HG03280 (cell line): ENCODE results near the gene LRRC75B.
"Not testable (repeated sequence)": the region's sequence is repeated elsewhere in the genome, so short reads cannot be mapped to it uniquely, and the experiment has no call there.

Source experiments
- ATAC-seq: cut with Tn5 transposase; IDR thresholded peaks from one replicate; pipeline ENCODE4 v1.9.1; 2021; ENCODE audit warnings: mild to moderate bottlenecking, moderate library complexity; ENCODE audit not compliant: unreplicated experiment

Gene LRRC75B

DNA sequence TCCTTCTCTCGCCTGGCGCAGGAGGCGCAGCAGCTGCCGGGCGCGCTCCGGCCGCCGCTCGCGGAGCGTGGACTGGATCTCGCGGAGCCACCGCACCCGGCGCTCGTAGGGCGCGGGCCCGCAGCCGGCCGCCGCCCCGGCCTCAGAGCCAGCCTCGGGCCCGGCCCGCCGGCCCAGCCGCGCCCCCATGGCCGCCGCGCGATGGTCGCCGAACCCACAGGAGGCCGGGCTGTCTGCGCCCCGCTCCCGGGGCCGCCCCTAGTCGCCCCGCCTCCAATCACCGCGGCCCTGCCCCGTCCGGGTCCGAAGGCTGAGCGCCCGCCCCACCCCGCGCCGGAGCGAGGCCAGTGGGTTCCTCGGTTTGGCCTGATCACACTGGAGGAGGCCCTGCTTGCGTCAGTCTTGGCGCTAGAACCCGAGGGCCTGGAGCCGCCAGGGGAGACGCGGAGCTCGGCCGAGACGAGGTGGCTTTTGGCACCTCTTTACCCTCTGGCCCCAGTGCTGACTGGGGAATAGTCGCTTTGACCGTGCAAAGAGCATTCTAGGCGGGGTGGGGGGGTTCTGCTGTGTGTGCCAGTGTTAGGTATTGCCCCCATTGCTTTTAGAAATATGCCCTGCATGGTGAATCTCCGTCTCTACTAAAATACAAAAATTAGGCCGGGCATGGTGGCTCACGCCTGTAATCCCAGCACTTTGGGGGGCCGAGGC is at the start of gene LRRC75B:
Gene LRRC75B (minus strand): TSS at position 223 of the 708 bp plus-strand sequence. CDS start 34 bp downstream, at position 189.
- peak; percentile 70 for ATAC-seq

- not testable (repeated sequence) for ATAC-seq
Observed at GRCh38 chr22:24642307-24642706, 49.4 kb upstream of the LRRC75B start.

GRCh38 chr22:24636513-24636912 is 43.6 kb upstream of the LRRC75B start:
- not testable (repeated sequence) for ATAC-seq

- ATAC-seq: not testable (repeated sequence)
Observed at GRCh38 chr22:24634776-24635389, 42.0 kb upstream of the LRRC75B start.

GRCh38 chr22:24633231-24634023 is 40.6 kb upstream of the LRRC75B start:
- not testable (repeated sequence) for ATAC-seq

DNA sequence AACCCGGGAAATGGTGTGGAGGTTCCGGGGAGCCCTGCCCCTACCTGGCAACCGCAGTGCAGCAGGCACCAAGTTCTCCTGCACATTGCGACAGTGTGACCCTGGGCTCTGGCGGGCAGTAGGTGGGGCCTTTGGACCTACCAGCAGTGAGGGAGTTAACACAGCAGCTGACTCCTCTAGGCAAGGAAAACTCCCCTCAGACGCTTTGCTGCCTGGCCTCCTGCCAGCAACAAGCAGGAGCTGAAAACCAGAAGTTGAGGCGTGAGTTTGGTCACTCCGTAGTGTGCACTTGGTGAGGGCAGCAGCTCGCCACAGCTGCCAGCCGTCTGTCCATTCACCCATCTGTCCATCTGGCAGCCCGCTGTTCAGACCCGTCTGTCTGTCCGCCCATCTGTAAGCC is 39.8 kb upstream of the LRRC75B start:
- not testable (repeated sequence) for ATAC-seq

GRCh38 chr22:24631430-24632122 is 38.7 kb upstream of the LRRC75B start:
- not testable (repeated sequence) for ATAC-seq

- ATAC-seq: not testable (repeated sequence)
Observed at GRCh38 chr22:24630812-24631427, 38.0 kb upstream of the LRRC75B start.

GRCh38 chr22:24629069-24629468 is 36.2 kb upstream of the LRRC75B start:
- ATAC-seq: not testable (repeated sequence)

- not testable (repeated sequence) for ATAC-seq
Observed at GRCh38 chr22:24627911-24628310, 35.0 kb upstream of the LRRC75B start.

- not testable (repeated sequence) for ATAC-seq
Observed at GRCh38 chr22:24622596-24622995, 29.7 kb upstream of the LRRC75B start.

DNA sequence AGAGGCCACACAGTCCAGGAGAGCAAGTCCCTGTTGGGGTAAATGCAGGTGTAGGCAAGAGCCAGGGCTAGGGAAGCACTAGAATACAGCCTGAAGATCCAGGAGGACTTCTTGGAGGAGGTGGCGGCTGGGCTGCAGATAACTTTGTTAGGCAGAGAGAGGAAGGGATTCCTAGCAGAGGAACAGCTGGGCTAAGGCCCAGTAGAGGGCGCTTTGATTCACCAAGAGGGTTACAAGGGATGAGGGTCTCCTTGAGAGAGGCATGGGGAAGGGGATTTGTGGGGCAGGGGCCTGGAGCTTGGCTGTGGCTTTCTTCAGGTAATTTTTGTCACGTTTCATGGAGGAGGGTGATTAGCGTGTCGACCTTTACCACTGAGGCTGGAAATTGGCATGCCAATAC is 28.4 kb upstream of the LRRC75B start:
- ATAC-seq: not testable (repeated sequence)

GRCh38 chr22:24614794-24615193 is 21.9 kb upstream of the LRRC75B start:
- ATAC-seq: not testable (repeated sequence)

GRCh38 chr22:24609888-24610287 is 17.0 kb upstream of the LRRC75B start:
- ATAC-seq: not testable (repeated sequence)

- not testable (repeated sequence) for ATAC-seq
Observed at GRCh38 chr22:24608327-24608726, 15.5 kb upstream of the LRRC75B start.

DNA sequence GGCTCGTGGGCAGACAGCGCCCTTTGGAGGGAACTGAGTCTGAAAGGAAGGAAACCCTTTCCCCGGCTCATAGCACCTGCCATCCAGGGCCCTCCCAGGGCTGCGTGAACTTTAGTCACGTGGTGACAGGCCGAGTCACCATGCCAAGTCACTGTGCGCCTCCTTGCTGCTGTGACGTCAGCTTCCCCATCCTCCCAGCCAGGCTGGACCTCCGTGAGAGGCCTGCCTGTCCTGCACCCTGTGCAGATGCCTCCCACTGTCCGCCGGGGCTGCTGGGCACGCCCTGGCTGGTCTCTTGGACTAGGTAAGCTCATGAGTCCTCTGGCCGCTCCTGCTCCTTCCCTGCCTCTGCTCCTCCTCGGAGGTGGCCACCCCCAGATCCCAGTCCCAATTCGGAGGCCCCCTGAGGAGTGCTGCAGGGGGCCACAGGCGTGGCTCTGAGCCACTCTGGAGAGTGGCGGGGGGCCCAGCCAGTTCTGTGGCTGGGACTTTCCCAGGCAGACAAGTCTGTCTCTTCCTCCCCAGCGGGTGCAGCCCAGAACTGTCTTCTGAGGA is 14.6 kb upstream of the LRRC75B start:
- ATAC-seq: peak; percentile 86

DNA sequence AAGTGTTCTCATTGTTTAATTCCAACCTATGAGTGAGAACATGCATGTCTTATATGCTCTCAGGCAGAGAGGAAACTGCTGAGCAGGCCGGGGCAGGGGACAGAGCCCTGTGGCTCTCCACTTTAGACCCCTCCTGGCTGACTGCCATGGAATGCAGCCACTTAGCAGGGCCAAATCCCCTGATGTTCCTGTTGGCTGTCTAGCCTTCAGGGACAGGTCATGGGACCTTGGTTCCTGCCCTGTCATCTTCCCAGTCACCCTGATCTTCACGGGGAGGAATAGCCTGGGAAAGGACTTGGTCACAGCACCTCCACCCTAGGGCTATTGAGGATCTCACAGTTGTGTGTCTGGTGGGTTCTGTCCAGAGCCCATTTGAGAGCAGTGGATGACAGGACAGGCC is 13.5 kb upstream of the LRRC75B start:
- ATAC-seq: not testable (repeated sequence)

DNA sequence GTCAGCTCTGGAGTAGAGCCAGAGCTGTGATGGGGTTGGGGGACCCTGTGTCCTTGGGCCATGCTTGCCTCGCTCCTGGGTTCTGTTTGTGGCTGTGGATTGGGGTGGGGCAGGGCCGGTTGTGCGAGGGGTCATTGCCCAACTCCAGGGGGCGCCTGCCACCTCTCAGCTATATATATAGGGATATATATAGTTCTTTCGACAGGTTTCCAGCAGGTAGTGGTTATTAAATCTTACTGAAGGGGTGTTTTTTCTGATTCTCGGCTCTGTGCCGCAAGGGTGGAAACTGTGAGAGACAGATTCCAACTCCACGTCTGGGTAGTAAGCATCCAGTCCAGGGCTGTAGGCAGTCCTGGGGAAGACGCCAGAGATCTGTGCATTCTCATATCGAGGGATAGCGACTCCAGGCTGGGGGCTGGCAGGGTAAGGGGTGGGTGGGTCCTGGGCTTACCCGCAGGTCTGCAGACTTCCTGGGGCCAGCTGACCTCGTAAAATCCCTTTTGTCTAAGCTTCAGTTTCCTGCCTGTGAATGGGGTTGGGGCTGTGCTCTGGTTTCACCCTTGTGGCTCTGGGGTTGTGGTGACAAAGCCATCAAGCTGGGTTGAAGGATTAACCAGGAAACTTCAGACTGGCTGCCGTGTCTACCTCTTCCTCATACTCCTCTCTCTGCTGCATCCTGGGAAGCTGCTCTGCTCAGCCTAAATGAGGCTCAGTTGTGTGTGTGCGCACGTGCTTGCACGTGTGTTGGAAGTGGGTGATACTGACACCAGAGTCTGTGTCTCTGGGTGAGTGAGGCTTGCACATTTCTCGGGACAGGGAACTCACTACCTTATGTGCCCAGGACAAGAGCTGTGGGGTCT is 11.1 kb upstream of the LRRC75B start:
- ATAC-seq: not testable (repeated sequence)
